OCI-LY3 (cell line): ENCODE data around the gene DYNC2LI1.

Experiments
- EZH2phosphoT487 ChIP-seq: fragments of 200-600 bp; shearing (Covaris generic); IDR thresholded peaks from 2 replicates; pipeline ENCODE4 v1.6.1; 2018; ENCODE audit warnings: antibody characterized with exemption, mixed run types, low read depth
- TF ChIP-seq, protein P1 (sequence below): fragments of 200-600, 300-600 bp; sonication (generic); IDR thresholded peaks from 2 replicates; pipeline ENCODE4 v1.5.1; 2014; ENCODE audit warnings: antibody characterized with exemption, low read length, low read depth

DNA sequence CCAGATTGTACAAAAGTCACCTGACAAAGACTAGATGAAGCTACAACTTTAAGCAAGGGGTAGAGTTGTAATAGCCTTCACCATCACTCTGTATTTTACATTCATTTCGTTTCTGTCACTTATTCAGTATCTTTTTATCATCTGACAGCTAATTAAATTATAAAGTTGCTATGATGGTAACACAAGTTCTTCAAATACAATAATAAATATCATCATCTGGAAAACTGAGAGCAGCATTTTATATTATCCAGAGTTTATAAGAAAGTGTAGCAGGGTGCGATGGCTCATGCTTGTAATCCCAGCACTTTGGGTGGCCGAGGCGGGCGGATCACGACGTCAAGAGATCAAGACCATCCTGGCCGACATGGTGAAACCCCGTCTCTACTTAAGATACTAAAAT lies 21.1 kb downstream of the DYNC2LI1 start:
- TF ChIP-seq, protein P1, sequence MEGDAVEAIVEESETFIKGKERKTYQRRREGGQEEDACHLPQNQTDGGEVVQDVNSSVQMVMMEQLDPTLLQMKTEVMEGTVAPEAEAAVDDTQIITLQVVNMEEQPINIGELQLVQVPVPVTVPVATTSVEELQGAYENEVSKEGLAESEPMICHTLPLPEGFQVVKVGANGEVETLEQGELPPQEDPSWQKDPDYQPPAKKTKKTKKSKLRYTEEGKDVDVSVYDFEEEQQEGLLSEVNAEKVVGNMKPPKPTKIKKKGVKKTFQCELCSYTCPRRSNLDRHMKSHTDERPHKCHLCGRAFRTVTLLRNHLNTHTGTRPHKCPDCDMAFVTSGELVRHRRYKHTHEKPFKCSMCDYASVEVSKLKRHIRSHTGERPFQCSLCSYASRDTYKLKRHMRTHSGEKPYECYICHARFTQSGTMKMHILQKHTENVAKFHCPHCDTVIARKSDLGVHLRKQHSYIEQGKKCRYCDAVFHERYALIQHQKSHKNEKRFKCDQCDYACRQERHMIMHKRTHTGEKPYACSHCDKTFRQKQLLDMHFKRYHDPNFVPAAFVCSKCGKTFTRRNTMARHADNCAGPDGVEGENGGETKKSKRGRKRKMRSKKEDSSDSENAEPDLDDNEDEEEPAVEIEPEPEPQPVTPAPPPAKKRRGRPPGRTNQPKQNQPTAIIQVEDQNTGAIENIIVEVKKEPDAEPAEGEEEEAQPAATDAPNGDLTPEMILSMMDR = no peak
- no peak for TF ChIP-seq EZH2phosphoT487
